Skeletal muscle satellite cell (primary cell): ENCODE data around the gene IFT88.

Source experiments
- H3K27me3 ChIP-seq: 2 replicates; pipeline ENCODE4 v1.7.0; 2013; ENCODE audit warnings: low read length; ENCODE audit not compliant: control insufficient read depth, insufficient read depth
- H3K36me3 ChIP-seq: 2 replicates; pipeline ENCODE4 v1.7.0; 2013; ENCODE audit warnings: mild to moderate bottlenecking, control low read depth, low read length; ENCODE audit not compliant: insufficient read depth
- H3K4me1 ChIP-seq: 2 replicates; pipeline ENCODE4 v1.7.0; 2013; ENCODE audit warnings: low read length; ENCODE audit not compliant: control insufficient read depth, insufficient read depth
- H3K4me2 ChIP-seq: 2 replicates; pipeline ENCODE4 v1.7.0; 2013; ENCODE audit warnings: mild to moderate bottlenecking, low read length
- H3K4me3 ChIP-seq: 2 replicates; pipeline ENCODE4 v1.7.0; 2013; ENCODE audit warnings: low read length
- H3K9ac ChIP-seq: 2 replicates; pipeline ENCODE4 v1.7.0; 2013; ENCODE audit warnings: mild to moderate bottlenecking, low read depth, low read length, moderate library complexity
- H3K9me3 ChIP-seq: replicated peaks from 2 replicates; pipeline ENCODE4 v1.7.0; 2013; ENCODE audit warnings: mild to moderate bottlenecking, control low read depth, low read length

Gene IFT88

GRCh38 chr13:20699715-20700114 lies 132.8 kb downstream of the IFT88 start:
- Histone ChIP-seq H3K4me1 (peaks cover 4% of the 10 kb centered on the region), H3K36me3 (no peaks in the 10 kb centered on the region), H3K4me2 (no peak overlapping the region), H3K9ac (no peak overlapping the region), H3K9me3 (no peaks in the 10 kb centered on the region), H3K27me3 (no peaks in the 10 kb centered on the region), H3K4me3 (no peak overlapping the region)

DNA sequence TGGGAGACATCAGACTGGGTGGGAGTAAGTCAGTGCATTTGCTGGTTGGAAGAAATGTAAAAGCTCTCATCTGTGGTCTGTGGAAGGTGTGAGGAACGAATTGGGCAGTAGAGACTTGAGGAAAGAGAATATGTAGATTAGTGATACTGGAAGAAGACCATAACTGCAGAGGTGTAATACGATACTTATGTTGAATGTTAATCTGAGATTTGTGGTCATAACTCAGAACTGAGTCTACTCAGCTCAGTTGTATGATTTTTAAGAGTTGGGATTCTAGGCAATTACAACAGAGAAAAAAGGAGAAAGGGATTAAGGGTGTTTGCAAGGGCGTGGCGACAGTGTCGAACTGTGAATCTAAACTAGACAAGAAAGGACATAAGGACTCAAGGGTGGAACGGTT lies 133.3 kb downstream of the IFT88 start:
- peaks cover 4% of the 10 kb centered on the region for H3K4me1 ChIP-seq
- H3K4me3 ChIP-seq = no peak overlapping the region

DNA sequence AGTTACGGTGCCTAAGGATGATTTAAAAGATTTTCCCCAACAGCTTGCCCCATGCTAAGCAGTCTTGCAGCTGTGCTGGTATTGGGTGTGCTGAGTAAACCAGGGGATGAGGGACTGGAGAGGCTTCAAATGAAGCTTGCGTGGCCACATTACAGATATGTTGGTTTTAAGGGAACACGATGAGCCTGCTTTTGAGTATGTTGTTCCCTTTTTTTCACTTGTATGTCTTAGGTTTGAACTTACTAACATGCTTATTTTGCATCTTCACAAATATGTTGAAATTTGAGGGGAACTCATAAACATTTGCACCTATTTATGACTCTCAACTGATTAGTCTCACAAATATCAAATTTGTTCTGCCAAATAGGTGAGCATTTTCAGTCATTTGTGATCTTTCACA lies 134.5 kb downstream of the IFT88 start:
- Histone ChIP-seq H3K36me3 (no peaks in the 10 kb centered on the region), H3K27me3 (no peaks in the 10 kb centered on the region), H3K4me1 (peaks cover 4% of the 10 kb centered on the region), H3K4me3 (no peak overlapping the region), H3K9me3 (no peaks in the 10 kb centered on the region), H3K4me2 (no peak overlapping the region), H3K9ac (no peak overlapping the region)

More for the DNA sequence above, 133.3 kb downstream of the IFT88 start:
- Histone ChIP-seq H3K9ac (no peak overlapping the region), H3K27me3 (no peaks in the 10 kb centered on the region), H3K9me3 (no peaks in the 10 kb centered on the region), H3K36me3 (no peaks in the 10 kb centered on the region), H3K4me2 (no peak overlapping the region)

GRCh38 chr13:20702530-20702914 lies 135.6 kb downstream of the IFT88 start:
- H3K9me3 ChIP-seq = no peaks in the 10 kb centered on the region
- H3K4me3 ChIP-seq = peak overlapping the region; percentile 92
- H3K4me1 ChIP-seq = peaks cover 4% of the 10 kb centered on the region
- peak overlapping the region; percentile 86 for H3K9ac ChIP-seq
- H3K36me3 ChIP-seq = no peaks in the 10 kb centered on the region
- H3K27me3 ChIP-seq = no peaks in the 10 kb centered on the region
- H3K4me2 ChIP-seq = peak overlapping the region; percentile 100

DNA sequence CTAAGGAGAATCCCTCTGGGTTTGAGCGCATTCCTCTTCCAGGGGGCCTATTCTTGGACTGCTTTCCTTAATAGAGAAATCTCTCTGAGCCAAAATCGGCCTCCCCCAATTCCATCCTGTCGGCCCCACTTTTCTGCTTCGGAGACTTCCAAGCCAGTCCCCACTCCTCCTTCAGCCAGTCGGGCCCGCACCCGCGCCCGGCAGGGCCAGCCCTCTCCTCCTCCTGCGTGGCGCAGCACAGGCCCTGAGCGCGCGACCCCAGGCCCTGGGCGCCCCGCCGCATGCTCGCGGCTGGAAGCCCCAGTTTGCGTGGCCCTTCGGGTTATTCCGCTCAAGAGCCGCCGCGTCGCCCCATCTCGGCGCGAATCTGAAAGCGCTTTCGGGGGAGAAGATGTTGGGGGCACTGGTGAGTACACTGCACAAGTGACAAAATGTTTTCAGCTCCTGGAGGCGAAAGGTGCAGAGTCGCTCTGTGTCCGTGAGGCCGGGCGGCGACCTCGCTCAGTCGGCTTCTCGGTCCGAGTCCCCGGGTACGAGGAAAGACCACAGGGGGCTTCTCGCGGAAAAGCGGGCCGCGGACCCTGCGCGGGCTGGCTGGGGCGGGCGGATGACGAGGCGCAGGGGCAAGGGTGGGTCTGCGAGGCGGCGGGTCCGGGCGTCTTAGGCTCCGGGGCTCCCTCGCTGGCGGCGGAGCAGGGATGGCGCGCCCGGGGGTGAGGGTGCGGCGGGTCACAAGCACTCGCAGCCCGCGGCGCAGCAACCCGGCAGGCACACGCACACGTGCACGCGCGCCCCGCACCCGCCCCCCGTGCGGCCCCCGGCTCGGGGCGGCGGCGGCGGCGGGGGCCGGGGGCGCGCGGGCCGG lies 136.2 kb downstream of the IFT88 start, which contains the start of gene IL17D:
Gene IL17D, plus strand, starts transcription at position 785 of the 865 bp plus-strand sequence. CDS start 303 bp downstream, outside the sequence.
- Histone ChIP-seq H3K4me1 (peaks cover 5% of the 10 kb centered on the region), H3K27me3 (no peaks in the 10 kb centered on the region), H3K36me3 (no peaks in the 10 kb centered on the region), H3K9me3 (no peaks in the 10 kb centered on the region), H3K9ac (peak within 1 kb of the TSS; percentile 86), H3K4me3 (peak within 1 kb of the TSS; percentile 92), H3K4me2 (peak within 1 kb of the TSS; percentile 100)

GRCh38 chr13:20703780-20704458 lies 137.0 kb downstream of the IFT88 start:
- Histone ChIP-seq H3K9ac (peak overlapping the region; percentile 79), H3K4me2 (peak overlapping the region; percentile 84), H3K27me3 (no peaks in the 10 kb centered on the region), H3K9me3 (no peaks in the 10 kb centered on the region), H3K36me3 (no peaks in the 10 kb centered on the region), H3K4me3 (peak overlapping the region; percentile 92), H3K4me1 (peaks cover 11% of the 10 kb centered on the region)

GRCh38 chr13:20704459-20705069 lies 137.6 kb downstream of the IFT88 start:
- H3K9ac ChIP-seq = no peak overlapping the region
- peak overlapping the region; percentile 58 for H3K4me2 ChIP-seq
- H3K4me3 ChIP-seq = peak overlapping the region; percentile 39
- H3K36me3 ChIP-seq = no peaks in the 10 kb centered on the region
- H3K4me1 ChIP-seq = peaks cover 18% of the 10 kb centered on the region
- H3K9me3 ChIP-seq = no peaks in the 10 kb centered on the region
- no peaks in the 10 kb centered on the region for H3K27me3 ChIP-seq

GRCh38 chr13:20706661-20707060 lies 139.7 kb downstream of the IFT88 start:
- Histone ChIP-seq H3K36me3 (no peaks in the 10 kb centered on the region), H3K4me3 (no peak overlapping the region), H3K27me3 (no peaks in the 10 kb centered on the region), H3K9ac (no peak overlapping the region), H3K4me1 (peaks cover 21% of the 10 kb centered on the region), H3K4me2 (no peak overlapping the region), H3K9me3 (no peaks in the 10 kb centered on the region)

GRCh38 chr13:20708216-20708615 lies 141.3 kb downstream of the IFT88 start:
- H3K4me3 ChIP-seq = no peak overlapping the region
- peak overlapping the region; percentile 2 for H3K9ac ChIP-seq
- no peaks in the 10 kb centered on the region for H3K36me3 ChIP-seq
- no peak overlapping the region for H3K4me2 ChIP-seq
- peaks cover 23% of the 10 kb centered on the region for H3K4me1 ChIP-seq
- no peaks in the 10 kb centered on the region for H3K9me3 ChIP-seq
- no peaks in the 10 kb centered on the region for H3K27me3 ChIP-seq

GRCh38 chr13:20709369-20709768 lies 142.4 kb downstream of the IFT88 start:
- no peaks in the 10 kb centered on the region for H3K27me3 ChIP-seq
- peaks cover 35% of the 10 kb centered on the region for H3K4me1 ChIP-seq
- H3K9me3 ChIP-seq = no peaks in the 10 kb centered on the region

GRCh38 chr13:20709782-20710181 lies 142.8 kb downstream of the IFT88 start:
- Histone ChIP-seq H3K4me2 (no peak overlapping the region), H3K36me3 (no peaks in the 10 kb centered on the region), H3K9me3 (no peaks in the 10 kb centered on the region), H3K27me3 (no peaks in the 10 kb centered on the region), H3K9ac (no peak overlapping the region), H3K4me1 (peaks cover 39% of the 10 kb centered on the region), H3K4me3 (no peak overlapping the region)

More at GRCh38 chr13:20709369-20709768, 142.4 kb downstream of the IFT88 start:
- Histone ChIP-seq H3K4me2 (peak overlapping the region; percentile 36), H3K36me3 (no peaks in the 10 kb centered on the region), H3K4me3 (no peak overlapping the region), H3K9ac (no peak overlapping the region)
